Measurements from ENCODE around the gene PALMD. TPM values are rescaled to one million over a fixed set of nuclear protein-coding genes. Genes with fewer than 3 reads are reported as not detected.

Gene PALMD
- total and polyA plus RNA-seq, 2 donors (not counting 1 experiment from before 2014, with no cell fraction given) = not detected

DNA sequence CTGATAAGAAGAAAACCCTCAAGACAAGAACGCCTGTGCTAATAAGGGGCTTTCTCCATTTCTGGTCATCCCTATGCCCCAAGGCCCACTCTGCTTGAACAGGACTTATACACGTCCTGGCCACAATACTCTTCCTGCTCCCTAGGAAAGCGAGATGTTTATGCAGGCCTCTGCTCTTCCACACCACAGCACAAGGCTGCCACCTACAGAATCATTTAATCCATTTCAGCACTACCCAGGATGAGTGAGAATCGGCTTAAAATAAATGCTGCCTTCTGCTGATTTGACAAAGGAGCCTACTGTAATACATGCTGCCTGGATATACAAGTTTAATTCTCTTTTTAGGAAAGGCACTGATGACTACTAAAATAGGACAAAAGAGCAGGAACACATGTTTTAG is 91.1 kb downstream of the PALMD start:
- Mint-ChIP-seq H3K27ac (no peak overlapping the region), H3K9me3 (ENCODE audit: insufficient read depth) (no peaks in the 10 kb centered on the region), H3K4me1 (no peaks in the 10 kb centered on the region), H3K27me3 (no peaks in the 10 kb centered on the region), H3K4me3 (no peak overlapping the region)
- no peak overlapping the region for H3K9ac ChIP-seq (ENCODE audit: low read length)
- H3K27me3 ChIP-seq (replicated peaks in 1 of 4; ENCODE audit: control extremely low read depth in 1 of 4, control insufficient read depth in 3 of 4, insufficient read depth in 4 of 4, low read length in 3 of 4) = no peaks in the 10 kb centered on the region
- intact Hi-C loops (cut with micrococcal nuclease) = no loop called here
- WGBS (ENCODE audit: insufficient coverage) = 69% methylated on average over 3 of the region's 4 CpGs
- H4K20me1 ChIP-seq (ENCODE audit: control insufficient read depth, insufficient read depth, low read length, poor library complexity, severe bottlenecking) = no peaks in the 10 kb centered on the region
- no peaks in the 10 kb centered on the region for H3K9me3 ChIP-seq (ENCODE audit: control extremely low read depth in 1 of 3, control insufficient read depth in 2 of 3, insufficient read depth in 1 of 3, low read length in 2 of 3)
- no peak overlapping the region for H2AFZ ChIP-seq (ENCODE audit: insufficient read depth, low read depth, low read length, poor library complexity, severe bottlenecking)
- H3K4me2 ChIP-seq (replicated peaks; ENCODE audit: low read depth, low read length, poor library complexity, severe bottlenecking) = no peak overlapping the region
- POLR2A ChIA-PET = no interaction called here
- ATAC-seq (ENCODE audit: low read depth) = no peak
- no peaks in the 10 kb centered on the region for H3K4me1 ChIP-seq (ENCODE audit: control insufficient read depth in 2 of 2, insufficient read depth in 2 of 2, low read length in 2 of 2)
- DNase-seq = no peak
- H3K27ac ChIP-seq (ENCODE audit: low read length in 2 of 2) = no peak overlapping the region
- peaks cover 0 to 3% of the 10 kb centered on the region in 2 experiments for H3K36me3 ChIP-seq (replicated peaks in 1 of 2; ENCODE audit: control extremely low read depth in 1 of 2, control insufficient read depth in 1 of 2, extremely low read depth in 1 of 2, insufficient read depth in 2 of 2, low read length in 1 of 2)
- TF ChIP-seq, protein P1, sequence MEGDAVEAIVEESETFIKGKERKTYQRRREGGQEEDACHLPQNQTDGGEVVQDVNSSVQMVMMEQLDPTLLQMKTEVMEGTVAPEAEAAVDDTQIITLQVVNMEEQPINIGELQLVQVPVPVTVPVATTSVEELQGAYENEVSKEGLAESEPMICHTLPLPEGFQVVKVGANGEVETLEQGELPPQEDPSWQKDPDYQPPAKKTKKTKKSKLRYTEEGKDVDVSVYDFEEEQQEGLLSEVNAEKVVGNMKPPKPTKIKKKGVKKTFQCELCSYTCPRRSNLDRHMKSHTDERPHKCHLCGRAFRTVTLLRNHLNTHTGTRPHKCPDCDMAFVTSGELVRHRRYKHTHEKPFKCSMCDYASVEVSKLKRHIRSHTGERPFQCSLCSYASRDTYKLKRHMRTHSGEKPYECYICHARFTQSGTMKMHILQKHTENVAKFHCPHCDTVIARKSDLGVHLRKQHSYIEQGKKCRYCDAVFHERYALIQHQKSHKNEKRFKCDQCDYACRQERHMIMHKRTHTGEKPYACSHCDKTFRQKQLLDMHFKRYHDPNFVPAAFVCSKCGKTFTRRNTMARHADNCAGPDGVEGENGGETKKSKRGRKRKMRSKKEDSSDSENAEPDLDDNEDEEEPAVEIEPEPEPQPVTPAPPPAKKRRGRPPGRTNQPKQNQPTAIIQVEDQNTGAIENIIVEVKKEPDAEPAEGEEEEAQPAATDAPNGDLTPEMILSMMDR (IDR thresholded peaks at IDR 0.05) = no peak
- TF ChIP-seq EZH2 (IDR thresholded peaks at IDR 0.05; ENCODE audit: borderline replicate concordance, insufficient read depth, low read depth, low read length, poor library complexity, severe bottlenecking) = no peak
- CTCF ChIA-PET = no interaction called here
- H3K4me3 ChIP-seq (ENCODE audit: control extremely low read depth in 1 of 5, extremely low read depth in 1 of 5, insufficient read depth in 1 of 5, low read depth in 2 of 5, low read length in 4 of 5) = no peak overlapping the region
- no peaks in the 10 kb centered on the region for H3K79me2 ChIP-seq (ENCODE audit: control insufficient read depth, insufficient read depth, low read length)

DNA sequence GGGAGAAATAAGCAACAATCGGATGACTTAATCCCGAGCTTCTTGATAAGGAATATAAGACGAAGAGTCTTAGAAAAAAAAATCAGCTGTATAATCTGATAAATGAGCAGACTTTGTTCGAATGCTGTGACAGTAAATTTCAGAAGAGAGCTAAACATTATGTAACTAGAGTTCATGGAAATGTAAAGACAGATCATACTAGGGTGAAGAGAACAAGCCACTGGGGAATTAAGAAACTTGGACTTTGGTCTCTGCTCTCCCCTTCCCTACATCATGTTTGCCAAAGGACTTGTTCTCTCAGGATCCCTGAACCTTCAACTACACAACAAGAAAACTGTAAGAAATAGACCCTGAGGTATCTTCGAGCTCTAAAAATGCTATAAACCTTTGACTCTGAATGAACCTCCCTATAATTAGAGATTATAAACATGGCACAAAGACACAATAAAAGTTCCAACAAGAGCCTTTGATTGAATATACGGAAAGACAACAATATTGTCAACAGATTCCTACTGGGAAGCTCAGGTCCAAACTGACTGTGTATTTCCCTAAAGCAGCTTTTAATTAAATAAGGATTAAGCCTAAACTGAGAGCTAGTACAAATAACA is 93.0 kb downstream of the PALMD start:
- POLR2A ChIA-PET = no interaction called here
- no peaks in the 10 kb centered on the region for H3K79me2 ChIP-seq (ENCODE audit: control insufficient read depth, insufficient read depth, low read length)
- no peak for DNase-seq

More for the DNA sequence above, 93.0 kb downstream of the PALMD start:
- H3K27me3 Mint-ChIP-seq = no peaks in the 10 kb centered on the region
- no peaks in the 10 kb centered on the region for H3K4me1 ChIP-seq (ENCODE audit: control insufficient read depth in 2 of 2, insufficient read depth in 2 of 2, low read length in 2 of 2)
- no peak overlapping the region for H3K4me3 Mint-ChIP-seq
- 63% methylated on average over 2 of the region's 6 CpGs for WGBS (ENCODE audit: insufficient coverage)
- no peaks in the 10 kb centered on the region for H4K20me1 ChIP-seq (ENCODE audit: control insufficient read depth, insufficient read depth, low read length, poor library complexity, severe bottlenecking)
- peaks cover 0 to 3% of the 10 kb centered on the region in 2 experiments for H3K36me3 ChIP-seq (replicated peaks in 1 of 2; ENCODE audit: control extremely low read depth in 1 of 2, control insufficient read depth in 1 of 2, extremely low read depth in 1 of 2, insufficient read depth in 2 of 2, low read length in 1 of 2)
- no peak overlapping the region for H2AFZ ChIP-seq (ENCODE audit: insufficient read depth, low read depth, low read length, poor library complexity, severe bottlenecking)
- H3K27me3 ChIP-seq (replicated peaks in 1 of 4; ENCODE audit: control extremely low read depth in 1 of 4, control insufficient read depth in 3 of 4, insufficient read depth in 4 of 4, low read length in 3 of 4) = no peaks in the 10 kb centered on the region
- CTCF ChIA-PET = interaction anchor here (0.8 kb wide), 1 partner anchor 53 kb away, joined by 3 read pairs; no protein-coding TSS in a partner anchor
- H3K9me3 Mint-ChIP-seq (ENCODE audit: insufficient read depth) = no peaks in the 10 kb centered on the region
- no peak overlapping the region for H3K4me2 ChIP-seq (replicated peaks; ENCODE audit: low read depth, low read length, poor library complexity, severe bottlenecking)
- H3K27ac Mint-ChIP-seq = no peak overlapping the region
- TF ChIP-seq EZH2 (IDR thresholded peaks at IDR 0.05; ENCODE audit: borderline replicate concordance, insufficient read depth, low read depth, low read length, poor library complexity, severe bottlenecking) = no peak
- TF ChIP-seq, protein P1 (IDR thresholded peaks at IDR 0.05) = no peak
- no peaks in the 10 kb centered on the region for H3K9me3 ChIP-seq (ENCODE audit: control extremely low read depth in 1 of 3, control insufficient read depth in 2 of 3, insufficient read depth in 1 of 3, low read length in 2 of 3)
- no peak overlapping the region for H3K27ac ChIP-seq (ENCODE audit: low read length in 2 of 2)
- no peaks in the 10 kb centered on the region for H3K4me1 Mint-ChIP-seq
- H3K9ac ChIP-seq (ENCODE audit: low read length) = no peak overlapping the region
- no peak overlapping the region for H3K4me3 ChIP-seq (ENCODE audit: control extremely low read depth in 1 of 5, extremely low read depth in 1 of 5, insufficient read depth in 1 of 5, low read depth in 2 of 5, low read length in 4 of 5)
- ATAC-seq (ENCODE audit: low read depth) = no peak
- intact Hi-C loops (cut with micrococcal nuclease) = no loop called here
